GM12878 (cell line): ENCODE measurements around the gene PRORP. TPM values are rescaled to one million over a fixed set of nuclear protein-coding genes. Genes with fewer than 3 reads are reported as not detected.

Source experiments
- ATAC-seq: fragments of 200-7000 bp; cut with Tn5 transposase; 3 replicates; pipeline ENCODE4 v1.9.1; 2020; ENCODE audit warnings: mild to moderate bottlenecking, moderate library complexity
- BruUV-seq: library from RNA; stranded (reverse); fragments of 400-500 nt; replicated peaks from 2 replicates; lab custom pipeline; 2021; lab: Mats Ljungman, UMichigan
- CTCF ChIA-PET: fragments of 300-600 bp; sonication (Branson Sonifier 250); formaldehyde crosslinking; extraction: SDS; loops from one replicate; lab custom pipeline; 2021; ENCODE audit warnings: inconsistent platforms; lab: Yijun Ruan, JAX
- POLR2A ChIA-PET: fragments of 350-600 bp; formaldehyde crosslinking; extraction: SDS; loops from one replicate; lab custom pipeline; 2021; ENCODE audit warnings: inconsistent platforms; lab: Charles Lee
- RAD21 ChIA-PET: fragments of 300-600 bp; sonication (Branson Sonifier 250); formaldehyde crosslinking; loops from one replicate; lab custom pipeline; 2023; ENCODE audit warnings: antibody characterized with exemption; ENCODE audit not compliant: unreplicated experiment; lab: Charles Lee
- SMC1A ChIA-PET: fragments of 300-600 bp; sonication (Branson Sonifier 250); formaldehyde crosslinking; loops from one replicate; lab custom pipeline; 2023; ENCODE audit not compliant: unreplicated experiment, uncharacterized antibody; lab: Charles Lee
- DNase-seq: peaks from one replicate; pipeline ENCODE4 v3.0.0-alpha.2; 2011; ENCODE audit warnings: low read depth, low spot score
- FAIRE-seq: peaks from 3 replicates; lab custom pipeline; 2011; peaks lifted over from hg19 to GRCh38; lab: Jason Lieb, UNC
- H2AFZ ChIP-seq: 2 replicates; pipeline ENCODE4 v1.6.0; 2011; ENCODE audit warnings: low read depth, low read length, control low read depth; ENCODE audit not compliant: control insufficient read depth
- H3K27ac ChIP-seq: 2 replicates; pipeline ENCODE4 v1.5.1; 2011; ENCODE audit warnings: control low read depth; ENCODE audit not compliant: control insufficient read depth, insufficient read depth
- H3K27me3 ChIP-seq, 2 experiments: replicated peaks in 1 of 2; 2 replicates each; pipeline versions ENCODE4 v1.6.0 to v1.6.1; 2011; ENCODE audit warnings: low read length in 1 of 2; ENCODE audit not compliant: control insufficient read depth in 2 of 2, insufficient read depth in 2 of 2
- H3K36me3 ChIP-seq, 2 experiments: 2 replicates each; pipeline ENCODE4 v1.5.1; 2011; ENCODE audit warnings: low read length in 1 of 2; ENCODE audit not compliant: control insufficient read depth in 2 of 2, insufficient read depth in 2 of 2
- H3K4me1 ChIP-seq: 2 replicates; pipeline ENCODE4 v1.6.1; 2011; ENCODE audit warnings: mild to moderate bottlenecking, low read length, moderate library complexity, mixed read lengths; ENCODE audit not compliant: control insufficient read depth, insufficient read depth
- H3K4me2 ChIP-seq: 2 replicates; pipeline ENCODE4 v1.6.0; 2011; ENCODE audit warnings: control low read depth; ENCODE audit not compliant: control insufficient read depth, insufficient read depth
- H3K4me3 ChIP-seq: fragments of 200-600 bp; sonication (generic); 2 replicates; pipeline ENCODE4 v1.5.1; 2016
- H3K79me2 ChIP-seq: 2 replicates; pipeline ENCODE4 v1.6.0; 2011; ENCODE audit warnings: low read length; ENCODE audit not compliant: control insufficient read depth, insufficient read depth
- H3K9ac ChIP-seq: 2 replicates; pipeline ENCODE4 v1.8.0; 2011; ENCODE audit warnings: low read length, control low read depth, mixed read lengths; ENCODE audit not compliant: control insufficient read depth, insufficient read depth
- H3K9me3 ChIP-seq: replicated peaks from 3 replicates; pipeline ENCODE4 v1.5.1; 2011; ENCODE audit warnings: mild to moderate bottlenecking, low read length; ENCODE audit not compliant: control insufficient read depth, insufficient read depth
- H4K20me1 ChIP-seq: 2 replicates; pipeline ENCODE4 v1.6.0; 2011; ENCODE audit not compliant: control insufficient read depth, insufficient read depth
- BACH1 ChIP-seq: fragments of 450-650 bp; IDR thresholded peaks from 2 replicates; pipeline ENCODE4 v1.6.1; 2017; ENCODE audit warnings: mild to moderate bottlenecking, borderline replicate concordance
- EGR1 ChIP-seq, 2 experiments: IDR thresholded peaks; 1 replicate in 1 of 2; 2 replicates in 1 of 2; pipeline ENCODE4 v1.6.1; 2011 to 2012; ENCODE audit warnings: low read depth in 2 of 2, low read length in 2 of 2, borderline replicate concordance in 1 of 2, mild to moderate bottlenecking in 1 of 2, moderate library complexity in 1 of 2
- FOS ChIP-seq: IDR thresholded peaks from 3 replicates; pipeline ENCODE4 v1.6.1; 2011; ENCODE audit warnings: borderline replicate concordance; ENCODE audit not compliant: insufficient read length; ENCODE audit errors: extremely low read depth
- GABPA ChIP-seq: IDR thresholded peaks from 2 replicates; pipeline ENCODE4 v1.6.1; 2014; ENCODE audit warnings: antibody characterized with exemption, low read depth, mild to moderate bottlenecking, inconsistent platforms
- GATAD2B ChIP-seq: fragments of 450-650 bp; conservative IDR thresholded peaks from 2 replicates; pipeline ENCODE4 v1.6.1; 2017; ENCODE audit warnings: low read depth, mild to moderate bottlenecking, moderate library complexity
- KDM1A ChIP-seq: fragments of 200-600 bp; sonication (generic); IDR thresholded peaks from 2 replicates; pipeline ENCODE4 v1.6.1; 2016; ENCODE audit warnings: borderline replicate concordance
- NBN ChIP-seq: fragments of 450-650 bp; IDR thresholded peaks from 2 replicates; pipeline ENCODE4 v1.6.1; 2016
- PAX5 ChIP-seq: IDR thresholded peaks from 2 replicates; pipeline ENCODE4 v1.6.1; 2011; ENCODE audit warnings: low read depth, low read length, borderline replicate concordance
- PRDM15 ChIP-seq: fragments of 450-650 bp; formaldehyde crosslinking; IDR thresholded peaks from 2 replicates; pipeline ENCODE4 v1.4.0; 2020; ENCODE audit warnings: mild to moderate bottlenecking, moderate library complexity
- RB1 ChIP-seq: fragments of 450-650 bp; formaldehyde crosslinking; IDR thresholded peaks from 2 replicates; pipeline ENCODE4 v1.6.1; 2017; ENCODE audit warnings: mild to moderate bottlenecking, borderline replicate concordance
- SMAD5 ChIP-seq: IDR thresholded peaks from 2 replicates; pipeline ENCODE4 v1.6.1; 2016; ENCODE audit warnings: antibody characterized with exemption, low read depth
- ZNF622 ChIP-seq: fragments of 450-650 bp; IDR thresholded peaks from 2 replicates; pipeline ENCODE4 v1.6.1; 2017; ENCODE audit warnings: mild to moderate bottlenecking, inconsistent platforms
- WGBS: methylation state at CpG from one replicate; pipeline ENCODE4 v1.1.6; 2016; ENCODE audit warnings: low lambda C conversion rate; ENCODE audit not compliant: insufficient replicate concordance, insufficient coverage; ENCODE audit errors: missing lambda C conversion rate; 5-methylcytosine and 5-hydroxymethylcytosine counted together
- in situ Hi-C: fragments of 300-500 bp; cut with MboI; formaldehyde crosslinking; loops from 9 replicates; pipeline ENCODE4 v1.14.3; 2018; ENCODE audit warnings: mixed read lengths
- intact Hi-C: fragments of 100-400 bp; cut with micrococcal nuclease; formaldehyde crosslinking; loops from one replicate; pipeline ENCODE4 v1.14.2; 2022; ENCODE audit not compliant: unreplicated experiment
- polyA plus RNA-seq, 11 experiments: library from polyadenylated mRNA; depleted of rRNA in 4 of 11; unstranded in 6 of 11; stranded (reverse) in 5 of 11; fragments of >200 nt; fragmentation: Nextera tagmentation in 4 of 11; fragmentation: Illumina TruSeq in 1 of 11; extraction: Ambion mirVana in 4 of 11; extraction: Trizol in 1 of 11; gene quantifications; 1 replicate in 1 of 11; 2 replicates in 10 of 11; pipeline versions ENCODE4 v1.2.1 to v1.2.3, GENCODE V29; 2011 to 2016; ENCODE audit warnings: inconsistent platforms in 2 of 11, missing spikeins in 2 of 11, low read depth in 1 of 11
- total RNA-seq, 4 experiments: library from RNA; depleted of rRNA in 3 of 4; stranded (reverse); fragments of >200 nt in 3 of 4; fragmentation: Illumina TruSeq in 1 of 4; extraction: Trizol in 1 of 4; gene quantifications; 2 replicates each; pipeline versions ENCODE4 v1.2.1 to v1.2.3, GENCODE V29; 2013 to 2021
- TF ChIP-seq, protein P1 (sequence below): IDR thresholded peaks from 2 replicates; pipeline ENCODE4 v1.6.1; 2012; ENCODE audit warnings: improper control_type of control experiment, low read depth, low read length; ENCODE audit not compliant: insufficient replicate concordance

The PRORP gene
- total and polyA plus RNA-seq, 10 of the 15 experiments (the other 5 are each of a cell fraction or from before 2014, with no cell fraction given) = 38.8 to 61.3 (median 46.7) TPM

DNA sequence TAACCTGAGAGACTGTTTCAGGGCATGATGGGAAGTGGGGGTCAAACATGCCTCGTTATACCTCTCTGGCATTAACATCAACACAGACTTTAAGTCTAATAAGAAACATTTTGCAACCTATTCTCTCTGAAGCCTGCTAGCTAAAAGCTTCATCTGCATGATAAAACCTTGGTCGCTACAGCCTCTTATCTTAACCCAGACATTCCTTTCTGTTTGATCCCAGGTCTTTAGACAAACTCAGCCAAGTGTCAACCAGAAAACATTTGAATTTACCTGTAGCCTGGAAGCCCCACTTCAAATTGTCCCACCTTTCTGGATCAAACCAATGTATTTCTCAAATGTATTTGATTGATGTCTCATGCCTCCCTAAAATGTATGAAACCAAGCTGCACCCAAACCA lies 9.7 kb upstream of the PRORP start:
- Histone ChIP-seq H3K27ac (no peak overlapping the region), H3K9ac (no peak overlapping the region)
- no peak for DNase-seq
- intact Hi-C loops (no loop called here), in situ Hi-C loops (no loop called here)
- POLR2A ChIA-PET = no interaction called here
- WGBS = 96% methylated on average over 2 of the region's 2 CpGs
- TF ChIP-seq SMAD5 (no peak), EGR1 (IDR thresholded peaks at IDR 0.05; ENCODE audit: borderline replicate concordance in 1 of 2, low read depth in 2 of 2, low read length in 2 of 2) (no peak), KDM1A (no peak), BACH1 (no peak), PAX5 (no peak), GATAD2B (no peak), FOS (no peak), NBN (no peak), GABPA (no peak), ZNF622 (no peak), PRDM15 (no peak), RB1 (no peak)
- TF ChIP-seq, protein P1, sequence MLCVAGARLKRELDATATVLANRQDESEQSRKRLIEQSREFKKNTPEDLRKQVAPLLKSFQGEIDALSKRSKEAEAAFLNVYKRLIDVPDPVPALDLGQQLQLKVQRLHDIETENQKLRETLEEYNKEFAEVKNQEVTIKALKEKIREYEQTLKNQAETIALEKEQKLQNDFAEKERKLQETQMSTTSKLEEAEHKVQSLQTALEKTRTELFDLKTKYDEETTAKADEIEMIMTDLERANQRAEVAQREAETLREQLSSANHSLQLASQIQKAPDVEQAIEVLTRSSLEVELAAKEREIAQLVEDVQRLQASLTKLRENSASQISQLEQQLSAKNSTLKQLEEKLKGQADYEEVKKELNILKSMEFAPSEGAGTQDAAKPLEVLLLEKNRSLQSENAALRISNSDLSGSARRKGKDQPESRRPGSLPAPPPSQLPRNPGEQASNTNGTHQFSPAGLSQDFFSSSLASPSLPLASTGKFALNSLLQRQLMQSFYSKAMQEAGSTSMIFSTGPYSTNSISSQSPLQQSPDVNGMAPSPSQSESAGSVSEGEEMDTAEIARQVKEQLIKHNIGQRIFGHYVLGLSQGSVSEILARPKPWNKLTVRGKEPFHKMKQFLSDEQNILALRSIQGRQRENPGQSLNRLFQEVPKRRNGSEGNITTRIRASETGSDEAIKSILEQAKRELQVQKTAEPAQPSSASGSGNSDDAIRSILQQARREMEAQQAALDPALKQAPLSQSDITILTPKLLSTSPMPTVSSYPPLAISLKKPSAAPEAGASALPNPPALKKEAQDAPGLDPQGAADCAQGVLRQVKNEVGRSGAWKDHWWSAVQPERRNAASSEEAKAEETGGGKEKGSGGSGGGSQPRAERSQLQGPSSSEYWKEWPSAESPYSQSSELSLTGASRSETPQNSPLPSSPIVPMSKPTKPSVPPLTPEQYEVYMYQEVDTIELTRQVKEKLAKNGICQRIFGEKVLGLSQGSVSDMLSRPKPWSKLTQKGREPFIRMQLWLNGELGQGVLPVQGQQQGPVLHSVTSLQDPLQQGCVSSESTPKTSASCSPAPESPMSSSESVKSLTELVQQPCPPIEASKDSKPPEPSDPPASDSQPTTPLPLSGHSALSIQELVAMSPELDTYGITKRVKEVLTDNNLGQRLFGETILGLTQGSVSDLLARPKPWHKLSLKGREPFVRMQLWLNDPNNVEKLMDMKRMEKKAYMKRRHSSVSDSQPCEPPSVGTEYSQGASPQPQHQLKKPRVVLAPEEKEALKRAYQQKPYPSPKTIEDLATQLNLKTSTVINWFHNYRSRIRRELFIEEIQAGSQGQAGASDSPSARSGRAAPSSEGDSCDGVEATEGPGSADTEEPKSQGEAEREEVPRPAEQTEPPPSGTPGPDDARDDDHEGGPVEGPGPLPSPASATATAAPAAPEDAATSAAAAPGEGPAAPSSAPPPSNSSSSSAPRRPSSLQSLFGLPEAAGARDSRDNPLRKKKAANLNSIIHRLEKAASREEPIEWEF = no peak
- TF ChIP-seq, all 136 proteins: peak for 0
- H3K79me2 ChIP-seq = no peaks in the 10 kb centered on the region; the same call in 1 of the 2 replicates
- H3K9me3 ChIP-seq = no peaks in the 10 kb centered on the region; the same call in 2 of the 3 replicates
- no peak for ATAC-seq
- H3K4me2 ChIP-seq = no peak overlapping the region
- H3K36me3 ChIP-seq = peaks cover 0 to 13% of the 10 kb centered on the region in 2 experiments; a peak in 3 of 4 replicates
- ChIA-PET CTCF (interaction anchor here (0.6 kb wide), 1 partner anchor 30 kb away, joined by 3 read pairs; no protein-coding TSS in a partner anchor), RAD21 (no interaction called here), SMC1A (interaction anchor here (0.7 to 0.8 kb wide), 2 partner anchors 9 to 33 kb away, joined by 3 read pairs; no protein-coding TSS in a partner anchor)
- no peak overlapping the region for H2AFZ ChIP-seq
- no peak overlapping the region for H3K4me3 ChIP-seq
- no peaks in the 10 kb centered on the region for H4K20me1 ChIP-seq
- BruUV-seq = no TSS peak
- no peaks in the 10 kb centered on the region for H3K27me3 ChIP-seq
- H3K4me1 ChIP-seq = no peaks in the 10 kb centered on the region
- no peak for FAIRE-seq
